HG02870 (cell line): ENCODE data around the gene NMRK2.
"Not testable (repeated sequence)": the region's sequence is repeated elsewhere in the genome, so short reads cannot be mapped to it uniquely, and the experiment has no call there.

Experiments
- ATAC-seq: cut with Tn5 transposase; IDR thresholded peaks from one replicate; pipeline ENCODE4 v1.9.1; 2021; ENCODE audit warnings: mild to moderate bottlenecking, moderate library complexity; ENCODE audit not compliant: unreplicated experiment

Gene NMRK2, protein sequence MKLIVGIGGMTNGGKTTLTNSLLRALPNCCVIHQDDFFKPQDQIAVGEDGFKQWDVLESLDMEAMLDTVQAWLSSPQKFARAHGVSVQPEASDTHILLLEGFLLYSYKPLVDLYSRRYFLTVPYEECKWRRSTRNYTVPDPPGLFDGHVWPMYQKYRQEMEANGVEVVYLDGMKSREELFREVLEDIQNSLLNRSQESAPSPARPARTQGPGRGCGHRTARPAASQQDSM

GRCh38 chr19:3932931-3933810 is at the start of gene NMRK2:
TSS of gene NMRK2 (plus strand) at chr19:3933069. CDS start at chr19:3933672, 603 bp downstream.
- ATAC-seq, result no peak

DNA sequence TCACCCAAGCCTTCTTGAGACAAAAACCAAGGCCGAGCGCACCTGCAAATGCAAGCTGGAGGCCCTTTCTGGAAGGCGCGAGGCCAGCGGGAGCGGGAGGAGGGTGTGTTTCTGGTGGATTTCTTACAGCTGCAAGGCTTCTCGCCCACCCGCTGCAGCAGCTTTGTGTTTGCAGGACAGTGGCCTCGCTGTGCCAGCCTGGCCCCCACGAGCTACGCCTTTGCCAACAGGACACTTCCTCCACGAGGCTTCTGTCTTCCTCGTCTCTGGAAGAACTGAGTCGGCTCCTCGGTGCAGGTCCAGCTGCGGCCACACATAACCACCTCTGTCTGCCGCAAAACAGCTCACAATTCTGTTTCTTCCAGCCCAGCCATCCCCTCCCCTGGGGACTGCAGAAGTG is 42.3 kb upstream of the NMRK2 start:
- no peak for ATAC-seq

DNA sequence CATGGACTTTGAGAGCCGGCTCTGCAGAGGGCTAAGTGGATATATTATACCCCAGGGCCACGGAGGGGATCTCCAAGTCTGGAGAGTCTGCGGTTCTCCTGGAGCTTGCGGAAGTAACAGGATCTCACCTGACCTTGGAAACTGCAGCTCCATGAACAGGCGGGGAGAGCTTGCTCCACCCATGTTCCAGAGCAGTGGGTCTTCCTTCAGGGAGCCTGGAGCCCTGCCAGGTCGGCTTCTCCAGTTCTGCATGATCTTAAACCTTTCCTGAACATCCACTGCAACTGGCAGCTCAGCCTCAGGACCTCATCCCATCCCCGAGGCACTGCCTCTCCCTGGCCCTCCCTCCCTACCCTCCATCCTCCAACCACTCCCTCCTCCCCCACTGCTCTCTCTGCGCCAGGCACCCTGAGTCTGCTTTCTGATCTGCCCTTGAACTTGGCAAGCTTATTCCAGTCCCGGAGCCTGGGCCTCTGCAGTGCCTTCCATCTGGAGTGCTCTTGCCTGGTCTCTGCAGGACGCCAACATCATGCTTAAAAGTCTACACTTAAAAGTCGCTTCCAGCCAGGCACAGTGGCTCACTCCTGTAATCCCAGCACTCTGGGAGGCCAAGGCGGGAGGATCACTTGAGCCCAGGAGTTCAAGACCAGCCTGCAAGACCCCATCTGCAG is 39.2 kb upstream of the NMRK2 start:
- no peak for ATAC-seq

DNA sequence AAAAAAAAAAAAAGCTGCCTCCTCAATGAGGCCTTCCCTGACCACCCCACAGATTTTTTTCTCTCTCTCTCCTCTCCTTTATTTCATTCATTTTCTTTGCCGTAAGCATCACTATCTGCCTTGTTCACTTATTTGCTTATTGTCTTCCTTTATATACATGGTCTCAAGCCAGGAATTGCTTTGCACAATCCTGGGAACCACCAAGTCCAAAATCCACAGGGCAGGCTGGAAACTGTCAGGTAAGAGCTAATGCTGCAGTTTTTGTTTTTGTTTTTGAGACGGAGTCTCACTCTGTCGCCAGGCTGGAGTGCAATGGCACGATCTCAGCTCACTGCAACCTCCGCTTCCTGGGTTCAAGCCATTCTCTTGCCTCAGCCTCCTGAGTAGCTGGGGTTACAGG is 37.9 kb upstream of the NMRK2 start:
- ATAC-seq, result not testable (repeated sequence)

- no peak for ATAC-seq
Measured at GRCh38 chr19:3895788-3896187, 37.1 kb upstream of the NMRK2 start.

DNA sequence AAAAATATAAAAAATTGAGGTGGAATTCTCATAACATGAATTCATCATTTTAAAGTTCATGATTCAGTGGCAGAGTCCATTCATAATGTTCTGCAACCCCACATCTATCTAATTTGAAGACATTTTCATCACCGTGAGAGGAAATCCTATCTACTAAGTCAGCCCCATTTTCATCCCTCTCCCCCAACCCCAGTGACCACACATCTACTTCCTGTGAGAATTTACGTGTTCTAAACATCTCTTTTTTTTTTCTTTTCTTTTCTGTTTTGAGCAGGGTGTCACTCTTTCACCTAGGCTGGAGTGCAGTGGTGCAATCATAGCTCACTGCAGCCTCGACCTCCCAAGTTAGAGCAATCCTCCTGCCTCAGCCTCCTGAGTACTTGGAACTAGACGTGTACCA is 34.9 kb upstream of the NMRK2 start:
- no peak for ATAC-seq

DNA sequence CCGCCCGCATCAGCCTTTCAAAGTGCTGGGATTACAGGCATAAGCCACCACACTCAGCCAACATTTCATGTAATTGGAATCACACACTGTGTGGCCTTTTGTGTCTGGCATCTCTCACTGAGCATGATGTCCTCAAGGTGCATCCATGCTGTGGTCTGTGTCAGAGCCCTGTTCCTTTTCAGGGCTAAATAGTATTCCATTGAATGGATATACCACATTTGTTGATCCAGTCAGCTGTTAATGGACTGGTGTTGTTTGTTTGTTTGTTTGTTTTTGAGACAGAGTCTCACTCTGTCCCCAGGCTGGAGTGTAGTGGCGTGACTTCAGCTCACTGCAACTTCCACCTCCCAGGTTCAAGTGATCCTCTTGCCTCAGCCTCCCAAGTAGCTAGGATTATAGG is 34.4 kb upstream of the NMRK2 start:
- ATAC-seq, result no peak

- no peak for ATAC-seq
Measured at GRCh38 chr19:3899531-3900294, 33.2 kb upstream of the NMRK2 start.

DNA sequence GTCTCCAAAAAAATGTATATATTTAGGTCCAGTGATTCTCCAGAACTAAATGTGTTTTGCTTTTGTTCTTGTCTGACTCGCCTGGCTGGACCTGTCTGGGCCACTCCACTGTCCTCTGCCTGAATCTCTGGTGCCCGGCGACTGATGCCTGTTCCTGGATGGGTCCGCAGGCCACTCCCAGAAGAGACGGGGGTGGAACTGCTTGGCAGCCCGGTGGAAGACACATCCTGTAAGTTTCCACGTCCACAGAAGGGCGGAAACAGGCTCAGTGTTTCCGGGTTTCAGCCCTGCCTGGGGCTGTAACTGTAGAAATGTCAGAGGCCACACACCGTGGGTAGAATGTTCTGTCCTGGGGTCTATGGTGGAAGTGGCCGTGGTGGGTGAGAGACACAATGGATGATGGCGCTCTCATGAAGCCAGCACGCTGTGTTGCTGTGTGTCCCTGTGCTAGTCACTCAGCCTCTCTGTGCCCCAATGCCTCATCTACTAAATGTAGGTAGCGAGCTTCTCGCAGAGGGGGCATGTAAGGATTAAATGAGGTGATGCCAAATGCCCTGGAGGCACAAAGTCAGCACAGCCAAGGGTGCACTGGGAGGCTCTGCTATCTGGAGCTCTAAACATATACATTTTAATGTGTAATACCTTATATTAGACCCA is 30.4 kb upstream of the NMRK2 start:
- no peak for ATAC-seq

DNA sequence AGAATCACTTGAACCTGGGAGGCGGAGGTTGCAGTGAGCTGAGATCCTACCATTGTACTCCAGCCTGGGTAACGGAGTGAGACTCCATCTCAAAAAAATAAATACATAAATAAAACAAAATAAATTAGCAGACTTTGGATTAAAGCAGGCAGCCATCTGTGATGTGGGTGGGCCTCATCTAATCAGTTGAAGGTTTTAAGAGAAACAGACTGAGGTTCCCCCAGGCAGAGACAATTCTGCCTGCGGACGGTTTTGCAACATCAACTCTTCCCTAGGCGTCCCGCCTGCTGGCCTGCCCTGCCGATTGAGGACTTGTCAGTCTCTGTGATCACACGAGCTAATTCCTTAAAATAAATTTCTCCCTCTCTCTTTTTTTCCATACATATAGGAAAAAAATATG is 28.6 kb upstream of the NMRK2 start:
- ATAC-seq, result no peak

DNA sequence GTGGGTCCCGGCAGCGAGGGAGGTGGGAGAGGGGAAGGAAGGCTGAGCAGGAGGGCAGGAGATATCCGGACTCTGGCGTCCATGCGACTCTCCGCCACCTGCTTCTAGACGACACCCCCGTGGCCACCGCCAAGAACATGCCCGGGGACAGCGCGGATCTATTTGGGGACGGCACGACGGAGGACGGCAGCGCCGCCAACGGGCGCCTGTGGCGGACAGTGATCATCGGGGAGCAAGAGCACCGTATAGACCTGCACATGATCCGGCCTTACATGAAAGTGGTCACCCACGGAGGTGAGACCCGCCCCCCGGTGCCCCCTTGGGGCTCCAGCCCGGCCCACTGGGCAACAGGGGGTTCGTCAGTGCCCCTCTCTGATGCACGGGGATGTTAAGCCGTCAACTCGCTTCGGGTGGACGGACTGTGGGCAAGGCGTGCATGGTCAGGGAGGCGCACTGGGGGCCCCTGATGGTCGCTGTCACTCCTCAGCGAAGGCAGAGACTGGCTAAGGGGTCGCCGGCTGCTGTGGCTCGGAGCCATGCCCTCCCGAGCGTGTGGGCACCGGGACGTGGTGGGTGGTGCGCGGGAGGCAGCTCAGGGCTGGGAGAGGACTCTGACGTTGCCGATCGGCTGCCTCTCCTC is 25.1 kb upstream of the NMRK2 start:
- ATAC-seq, result no peak

DNA sequence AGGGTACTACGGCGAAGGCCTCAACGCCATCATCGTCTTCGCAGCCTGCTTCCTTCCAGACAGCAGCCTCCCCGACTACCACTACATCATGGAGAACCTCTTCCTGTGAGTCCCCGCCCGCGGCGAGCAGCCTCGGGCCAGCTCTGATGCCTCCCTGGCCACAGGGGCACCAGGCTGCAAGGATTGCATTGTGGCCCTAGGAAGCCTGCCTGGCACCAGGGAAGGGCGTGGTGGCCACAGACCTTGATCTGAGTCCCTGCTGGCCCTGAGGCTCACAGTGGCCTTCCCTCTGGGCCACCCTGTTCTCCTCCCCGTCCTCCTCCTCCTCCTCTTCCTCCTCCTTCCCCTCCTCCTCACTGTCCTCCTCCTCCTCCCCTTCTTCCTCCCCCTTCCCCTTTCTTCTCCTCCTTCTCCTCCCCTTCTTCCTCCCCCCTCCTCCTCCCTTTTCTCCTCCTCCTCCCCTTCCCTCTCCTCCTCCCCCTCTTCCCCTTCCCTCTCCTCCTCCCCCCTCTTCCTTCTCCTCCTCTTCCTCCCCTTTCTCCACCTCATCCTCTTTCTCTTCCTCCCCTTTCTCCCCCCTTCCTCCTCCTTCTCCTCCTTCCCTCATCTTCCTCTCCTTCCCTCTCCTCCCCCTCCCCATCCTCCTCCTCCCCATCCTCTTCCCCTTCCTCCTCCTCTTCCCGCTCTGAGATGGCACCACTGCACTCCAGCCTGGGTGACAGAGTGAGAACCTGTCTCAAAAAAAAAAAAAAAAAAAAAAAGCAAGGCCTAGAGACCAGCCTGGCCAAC is 24.4 kb upstream of the NMRK2 start:
- no peak for ATAC-seq

DNA sequence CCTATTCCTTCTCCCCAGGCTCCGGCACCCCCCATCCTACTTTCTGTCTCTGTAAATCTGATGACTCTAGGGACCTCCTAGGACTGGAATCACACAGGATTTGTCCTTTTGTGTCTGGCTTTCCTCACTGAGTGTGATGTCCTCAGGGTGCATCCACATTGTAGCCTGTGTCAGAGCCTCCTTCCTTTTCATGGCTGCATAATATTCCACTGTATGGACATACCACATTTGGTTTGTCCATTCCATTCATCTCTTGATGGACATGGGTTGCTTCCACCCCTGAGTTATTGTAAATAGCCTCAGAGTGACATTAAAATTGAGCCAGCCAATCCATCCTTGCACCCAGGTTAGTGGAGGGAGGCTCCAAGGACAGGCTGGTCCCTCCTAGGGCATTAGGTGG is 22.8 kb upstream of the NMRK2 start:
- no peak for ATAC-seq

DNA sequence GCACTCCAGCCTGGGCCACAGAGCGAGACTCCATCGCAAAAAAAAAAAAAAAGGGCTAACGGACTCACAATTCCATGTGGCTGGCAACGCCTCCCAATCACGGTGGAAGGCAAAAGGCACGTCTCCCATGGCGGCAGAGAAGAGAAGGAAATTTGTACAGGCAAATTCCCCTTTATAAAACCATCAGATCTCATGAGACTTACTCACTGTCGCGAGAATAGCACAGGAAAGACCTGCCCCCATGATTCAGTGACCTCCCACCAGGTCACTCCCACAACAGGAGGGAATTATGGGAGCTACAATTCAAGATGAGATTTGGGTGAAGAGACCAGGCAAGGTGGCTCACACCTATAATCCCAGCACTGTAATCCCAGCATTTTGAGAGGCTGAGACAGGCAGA is 18.7 kb upstream of the NMRK2 start:
- no peak for ATAC-seq

DNA sequence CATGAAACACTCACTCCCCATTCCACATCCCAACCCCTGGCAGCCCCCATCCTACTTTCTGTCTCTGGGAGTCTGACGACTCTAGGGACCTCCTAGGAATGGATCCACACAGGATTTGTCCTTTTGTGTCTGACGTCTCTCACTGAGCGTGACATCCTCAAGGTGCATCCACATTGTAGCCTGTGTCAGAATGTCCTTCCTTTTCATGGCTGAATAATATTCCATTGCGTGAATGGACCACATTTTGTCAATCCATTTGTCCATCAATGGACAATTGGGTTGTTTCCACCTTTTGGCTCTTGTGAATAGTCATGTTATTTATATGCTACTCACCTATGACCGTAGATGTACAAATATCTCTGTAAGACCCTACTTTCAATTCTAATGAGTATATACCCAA is 16.8 kb upstream of the NMRK2 start:
- no peak for ATAC-seq

GRCh38 chr19:3919793-3920192 is 13.1 kb upstream of the NMRK2 start:
- no peak for ATAC-seq

DNA sequence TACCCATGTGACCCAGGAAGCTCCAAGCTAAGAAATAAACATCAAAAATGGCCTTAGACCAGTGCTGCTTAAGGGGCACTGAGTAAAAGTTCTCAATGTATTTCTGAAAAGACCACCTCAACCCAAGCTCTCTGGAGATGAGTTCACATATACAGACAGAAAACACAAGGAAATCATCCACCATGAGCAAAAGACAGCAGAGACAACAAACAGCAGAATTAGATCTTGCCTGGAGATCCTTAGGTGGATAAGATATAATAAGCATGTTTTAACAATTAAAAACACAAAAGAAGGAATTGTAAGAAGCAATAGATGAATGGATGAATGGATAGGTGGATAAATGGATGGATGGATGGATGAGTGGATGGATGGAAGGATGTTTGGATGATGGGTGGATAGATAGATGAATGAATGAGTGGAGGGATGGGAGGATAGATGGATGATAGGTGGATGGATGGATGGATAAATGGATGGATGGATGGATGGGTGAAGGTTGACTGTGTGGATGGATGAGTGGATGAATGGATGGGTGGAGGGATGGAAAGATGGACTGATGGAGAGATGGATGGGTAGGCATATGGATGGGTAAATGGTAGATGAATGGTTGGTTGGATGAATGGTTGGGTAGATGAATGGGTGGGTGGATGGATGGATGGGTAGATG is 9.6 kb upstream of the NMRK2 start:
- ATAC-seq, result no peak

DNA sequence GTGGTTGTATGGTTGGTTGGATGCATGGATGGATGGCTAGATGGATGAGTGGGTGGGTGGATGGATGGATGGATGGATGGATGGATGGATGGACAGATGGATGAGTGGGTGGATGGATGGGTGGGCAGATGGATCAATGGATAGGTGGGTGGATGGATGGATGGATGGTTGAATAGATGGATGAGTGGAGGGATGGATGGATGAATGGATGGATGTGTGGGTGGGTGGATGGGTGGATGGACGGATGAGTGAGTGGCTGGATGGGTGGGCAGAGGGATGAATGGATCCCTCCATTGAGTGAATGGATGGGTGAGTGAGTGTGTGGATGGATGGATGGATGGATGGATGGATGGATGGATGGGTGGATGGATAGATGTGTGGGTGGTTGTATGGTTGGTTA is 9.0 kb upstream of the NMRK2 start:
- ATAC-seq, result no peak

- ATAC-seq, result no peak
Measured at GRCh38 chr19:3931041-3931440, 1.8 kb upstream of the NMRK2 start.
